Lung (tissue), 12 donors: Measurements from ENCODE around the gene ABCD3. TPM values are rescaled to one million over a fixed set of nuclear protein-coding genes. Genes with fewer than 3 reads are reported as not detected.

Experiments
- ATAC-seq: fragments of 200-7000 bp; cut with Tn5 transposase; one replicate; pipeline ENCODE4 v1.9.1; 2020; ENCODE audit warnings: moderate number of reproducible peaks; ENCODE audit not compliant: insufficient read depth, low FRiP score
- DNase-seq, 3 donors: peaks; one replicate each; pipeline ENCODE4 v3.0.0-alpha.2; 2013 to 2017
- H3K27ac ChIP-seq, 2 donors: one replicate each; pipeline ENCODE4 v1.5.1; 2013; ENCODE audit warnings: mild to moderate bottlenecking in 2 of 2, moderate library complexity in 2 of 2, control low read depth in 1 of 2, inconsistent platforms in 1 of 2, low read depth in 1 of 2, low read length in 1 of 2
- H3K27me3 ChIP-seq, 3 donors: one replicate each; pipeline ENCODE4 v1.5.1; 2013; ENCODE audit warnings: low read length in 2 of 3; ENCODE audit not compliant: control insufficient read depth in 3 of 3, insufficient read depth in 3 of 3
- H3K36me3 ChIP-seq, 4 donors: one replicate each; pipeline ENCODE4 v1.5.1; 2013; ENCODE audit warnings: low read length in 4 of 4, mild to moderate bottlenecking in 1 of 4, moderate library complexity in 1 of 4; ENCODE audit not compliant: control insufficient read depth in 4 of 4, insufficient read depth in 4 of 4
- H3K4me1 ChIP-seq, 5 donors: one replicate each; pipeline ENCODE4 v1.5.1; 2013; ENCODE audit warnings: low read length in 5 of 5, mild to moderate bottlenecking in 2 of 5, moderate library complexity in 1 of 5; ENCODE audit not compliant: control insufficient read depth in 5 of 5, insufficient read depth in 5 of 5
- H3K4me3 ChIP-seq: one replicate; pipeline ENCODE4 v1.5.1; 2013; ENCODE audit warnings: mild to moderate bottlenecking, control low read depth, moderate library complexity
- H3K9ac ChIP-seq, 2 donors: one replicate each; pipeline ENCODE4 v1.5.1; 2013; ENCODE audit warnings: low read length in 2 of 2, control low read depth in 1 of 2; ENCODE audit not compliant: insufficient read depth in 1 of 2
- H3K9me3 ChIP-seq, 4 donors: one replicate each; pipeline ENCODE4 v1.5.1; 2013; ENCODE audit warnings: low read length in 3 of 4, mild to moderate bottlenecking in 1 of 4, moderate library complexity in 1 of 4; ENCODE audit not compliant: control insufficient read depth in 4 of 4, insufficient read depth in 3 of 4
- WGBS, 2 donors: extraction: QIAGEN DNeasy Blood & Tissue Kit; methylation state at CpG; one replicate each; pipeline ENCODE4 v1.1.7; 2013; 5-methylcytosine and 5-hydroxymethylcytosine counted together
- polyA plus RNA-seq, 2 donors: library from polyadenylated mRNA; stranded (reverse); fragments of 200-250 nt; gene quantifications; one replicate each; pipeline ENCODE4 v1.2.1, GENCODE V29; 2013
- total RNA-seq, 2 donors: library from RNA; depleted of rRNA in 1 of 2; stranded (reverse); fragments of >200 nt in 1 of 2; gene quantifications; one replicate each; pipeline ENCODE4 v1.2.1, GENCODE V29; 2014 to 2021
- TF ChIP-seq, protein P1 (sequence below): IDR thresholded peaks from 2 replicates; pipeline ENCODE4 v1.5.1; 2012; ENCODE audit warnings: mild to moderate bottlenecking; ENCODE audit errors: control extremely low read depth, extremely low read depth
- donor health status: control.
- donor health status: control.
- donor health status: Bipolar disorder and iron deficiency.
- donor health status: healthy.
- donor health status: DM: yes; HTN: yes; CAD: no.

ABCD3 gene
- total and polyA plus RNA-seq, 4 donors = 28.5 to 80.7 (median 43.8) TPM

DNA sequence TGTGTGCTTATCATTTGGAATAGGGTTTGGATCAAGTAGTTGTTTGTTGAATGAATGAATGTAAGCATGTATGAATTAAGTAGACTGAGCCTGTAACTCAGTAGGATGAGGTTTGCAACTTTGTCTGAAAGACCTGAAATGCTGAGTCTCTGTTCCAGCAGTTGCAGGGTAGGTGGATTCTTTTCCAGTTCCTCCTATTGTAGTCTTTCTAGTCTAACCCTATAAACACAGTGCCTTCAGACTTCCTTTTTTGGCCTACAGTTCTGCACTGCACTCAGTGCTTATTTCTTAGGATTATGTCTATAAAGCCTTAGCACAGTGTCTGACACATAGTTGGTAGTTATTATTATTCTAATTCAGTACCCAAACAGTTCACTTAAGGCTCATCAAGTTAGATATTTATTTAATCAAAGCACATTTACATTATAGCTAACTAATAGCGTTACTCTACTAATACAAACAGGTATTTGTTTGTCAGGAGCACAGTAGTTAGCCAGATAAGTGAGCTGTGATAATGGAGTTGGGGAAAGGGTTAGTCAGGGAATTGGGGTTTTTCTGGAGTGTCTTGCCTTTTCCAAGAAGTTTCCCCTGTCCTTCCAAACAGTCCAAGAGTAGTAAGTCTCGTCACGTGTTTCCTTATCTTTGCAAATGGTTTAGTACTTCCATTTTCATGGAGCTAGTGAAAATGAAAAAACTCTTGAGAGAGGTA lies 45.0 kb downstream of the ABCD3 start:
- no peak overlapping the region for H3K9ac ChIP-seq
- no peak overlapping the region for H3K27ac ChIP-seq
- H3K36me3 ChIP-seq = peaks cover 3 to 14% (median 7%) of the 10 kb centered on the region in 4 donors
- H3K4me3 ChIP-seq = no peak overlapping the region
- H3K27me3 ChIP-seq = no peaks in the 10 kb centered on the region
- no peaks in the 10 kb centered on the region for H3K9me3 ChIP-seq
- peaks cover 0 to 9% (median 0%) of the 10 kb centered on the region in 5 donors for H3K4me1 ChIP-seq
- no peak for DNase-seq
- 58 to 77% methylated on average over 3 of the region's 3 CpGs for WGBS, 2 donors
- TF ChIP-seq, protein P1, sequence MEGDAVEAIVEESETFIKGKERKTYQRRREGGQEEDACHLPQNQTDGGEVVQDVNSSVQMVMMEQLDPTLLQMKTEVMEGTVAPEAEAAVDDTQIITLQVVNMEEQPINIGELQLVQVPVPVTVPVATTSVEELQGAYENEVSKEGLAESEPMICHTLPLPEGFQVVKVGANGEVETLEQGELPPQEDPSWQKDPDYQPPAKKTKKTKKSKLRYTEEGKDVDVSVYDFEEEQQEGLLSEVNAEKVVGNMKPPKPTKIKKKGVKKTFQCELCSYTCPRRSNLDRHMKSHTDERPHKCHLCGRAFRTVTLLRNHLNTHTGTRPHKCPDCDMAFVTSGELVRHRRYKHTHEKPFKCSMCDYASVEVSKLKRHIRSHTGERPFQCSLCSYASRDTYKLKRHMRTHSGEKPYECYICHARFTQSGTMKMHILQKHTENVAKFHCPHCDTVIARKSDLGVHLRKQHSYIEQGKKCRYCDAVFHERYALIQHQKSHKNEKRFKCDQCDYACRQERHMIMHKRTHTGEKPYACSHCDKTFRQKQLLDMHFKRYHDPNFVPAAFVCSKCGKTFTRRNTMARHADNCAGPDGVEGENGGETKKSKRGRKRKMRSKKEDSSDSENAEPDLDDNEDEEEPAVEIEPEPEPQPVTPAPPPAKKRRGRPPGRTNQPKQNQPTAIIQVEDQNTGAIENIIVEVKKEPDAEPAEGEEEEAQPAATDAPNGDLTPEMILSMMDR = no peak
- no peak for ATAC-seq

- Histone ChIP-seq H3K4me3 (no peak overlapping the region), H3K9me3 (no peaks in the 10 kb centered on the region), H3K4me1 (peaks cover 0 to 9% (median 0%) of the 10 kb centered on the region in 5 donors), H3K27me3 (no peaks in the 10 kb centered on the region), H3K36me3 (peaks cover 3 to 14% (median 8%) of the 10 kb centered on the region in 4 donors), H3K9ac (no peak overlapping the region), H3K27ac (no peak overlapping the region)
- peak; percentile 76 for ATAC-seq
- TF ChIP-seq, protein P1 = peak; percentile 59
- DNase-seq = peak in 1 of 3 donors; percentile 32
- WGBS, 2 donors = 49 to 72% methylated on average over 3 of the region's 3 CpGs
Measured at GRCh38 chr1:94463765-94464330, 45.7 kb downstream of the ABCD3 start.

GRCh38 chr1:94468708-94469107 lies 50.5 kb downstream of the ABCD3 start:
- H3K36me3 ChIP-seq = peaks cover under 1 to 9% (median 5%) of the 10 kb centered on the region in 4 donors
- H3K27ac ChIP-seq = no peak overlapping the region
- H3K9me3 ChIP-seq = no peaks in the 10 kb centered on the region
- ATAC-seq (no peak), DNase-seq (no peak)
- TF ChIP-seq, protein P1 = no peak
- H3K27me3 ChIP-seq = no peaks in the 10 kb centered on the region
- peaks cover 0 to 19% (median 0%) of the 10 kb centered on the region in 5 donors for H3K4me1 ChIP-seq
- no peak overlapping the region for H3K9ac ChIP-seq
- no peak overlapping the region for H3K4me3 ChIP-seq
